Activated CD4-positive, alpha-beta T cell treated with anti-CD3 and anti-CD28 coated beads, Interleukin-2, amount 50 U/mL, for 48 hours (primary cell): ENCODE measurements around the gene SLC39A12.

ENCODE experiments used
- DNase-seq, 2 experiments: peaks; one replicate each; pipeline ENCODE4 v3.0.0-alpha.2; 2020

SLC39A12 gene

DNA sequence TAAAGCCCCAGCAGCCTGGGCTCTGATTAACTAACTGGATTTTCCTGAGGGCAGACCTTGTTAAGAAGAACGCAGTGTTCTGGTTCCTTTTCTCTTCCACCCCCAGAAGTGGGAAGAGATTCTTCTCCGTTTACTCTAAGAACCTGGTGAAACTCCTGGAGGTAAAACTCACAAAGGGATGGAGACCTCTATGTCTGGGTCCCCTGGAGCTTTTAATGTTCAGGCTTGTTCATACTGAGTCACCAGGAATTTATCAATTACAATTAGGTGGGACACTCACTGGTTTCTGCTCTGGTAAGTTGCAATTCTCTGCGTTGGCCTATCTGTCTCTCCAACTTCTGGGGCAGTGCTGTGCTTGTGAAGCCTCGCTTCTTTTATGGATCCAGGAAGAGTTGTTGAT, 115.2 kb downstream of the SLC39A12 start:
- DNase-seq = no peak

DNA sequence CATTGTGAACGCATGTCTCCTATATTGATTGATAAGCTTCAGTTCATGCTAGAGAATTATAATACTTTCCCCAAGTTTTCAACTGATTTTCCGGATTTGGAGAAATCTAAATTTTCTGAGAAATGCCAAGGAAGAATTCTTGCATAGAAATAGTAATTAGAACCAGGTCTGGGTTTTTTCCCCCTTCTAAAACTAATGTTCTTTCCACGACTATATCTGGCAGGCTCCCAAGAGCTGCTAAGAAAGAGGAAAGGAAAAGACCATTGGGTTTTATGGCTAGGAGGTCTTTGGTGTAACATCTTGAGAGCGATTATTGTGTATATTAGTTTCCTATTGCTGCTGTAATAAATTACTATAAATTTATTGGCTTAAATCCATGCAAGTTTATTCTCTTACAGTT, 116.7 kb downstream of the SLC39A12 start:
- no peak for DNase-seq

DNA sequence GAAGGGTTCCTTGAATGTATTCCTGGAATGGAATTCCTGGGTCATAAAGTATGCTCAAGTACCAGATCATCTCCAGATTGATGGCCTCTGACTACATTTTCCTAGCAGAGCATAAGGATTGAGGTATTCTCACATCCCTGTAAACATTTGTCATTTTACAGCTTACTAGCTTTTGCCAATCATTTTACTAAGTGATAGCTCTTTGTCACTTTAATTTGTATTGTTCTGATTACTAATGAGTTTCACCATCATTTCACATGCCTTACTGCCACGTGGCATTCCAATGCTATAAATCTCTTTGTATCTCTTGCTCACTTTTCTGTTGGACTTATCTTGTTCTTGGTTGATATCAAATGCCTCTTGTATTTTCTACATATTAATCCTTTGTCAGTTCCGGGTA, 119.9 kb downstream of the SLC39A12 start:
- no peak for DNase-seq

DNA sequence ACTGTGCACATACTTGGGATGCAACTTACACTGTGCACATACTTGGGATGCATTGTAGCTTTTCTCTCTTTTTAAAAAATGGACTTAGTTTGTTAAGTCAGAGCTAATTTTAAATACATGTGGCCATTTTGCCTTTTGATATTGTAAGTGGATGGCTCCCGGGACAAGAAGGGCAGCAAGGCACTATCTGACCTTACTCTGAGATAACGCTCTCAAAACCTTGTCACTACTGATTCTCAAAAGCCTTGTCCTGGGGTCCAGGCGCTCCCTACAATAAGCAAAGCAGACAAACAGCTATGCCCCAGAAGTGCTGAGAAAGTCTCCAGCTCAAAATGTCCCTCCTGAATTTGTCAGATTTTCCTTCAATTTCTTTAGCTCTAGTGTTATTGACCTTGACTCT, 121.6 kb downstream of the SLC39A12 start:
- no peak for DNase-seq

DNA sequence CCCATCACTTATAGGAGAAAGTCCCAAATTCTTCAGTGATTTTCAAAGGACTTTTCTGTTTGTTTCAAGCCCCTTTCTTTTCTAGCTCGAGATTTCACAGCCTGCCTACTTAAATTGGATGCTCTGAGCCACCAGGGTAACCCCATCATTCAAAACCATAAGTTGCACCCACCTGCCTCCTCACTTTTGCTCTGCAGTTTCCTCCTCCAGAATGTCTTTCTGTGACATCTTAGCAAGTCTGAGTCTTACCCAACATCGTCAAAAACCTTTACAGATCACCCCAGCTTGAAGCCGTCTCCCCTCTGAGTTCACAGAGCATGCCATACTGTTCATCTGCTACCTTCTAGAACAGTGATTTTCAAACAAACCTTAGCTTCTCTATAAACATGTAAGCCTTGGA, 124.2 kb downstream of the SLC39A12 start:
- DNase-seq = no peak

DNA sequence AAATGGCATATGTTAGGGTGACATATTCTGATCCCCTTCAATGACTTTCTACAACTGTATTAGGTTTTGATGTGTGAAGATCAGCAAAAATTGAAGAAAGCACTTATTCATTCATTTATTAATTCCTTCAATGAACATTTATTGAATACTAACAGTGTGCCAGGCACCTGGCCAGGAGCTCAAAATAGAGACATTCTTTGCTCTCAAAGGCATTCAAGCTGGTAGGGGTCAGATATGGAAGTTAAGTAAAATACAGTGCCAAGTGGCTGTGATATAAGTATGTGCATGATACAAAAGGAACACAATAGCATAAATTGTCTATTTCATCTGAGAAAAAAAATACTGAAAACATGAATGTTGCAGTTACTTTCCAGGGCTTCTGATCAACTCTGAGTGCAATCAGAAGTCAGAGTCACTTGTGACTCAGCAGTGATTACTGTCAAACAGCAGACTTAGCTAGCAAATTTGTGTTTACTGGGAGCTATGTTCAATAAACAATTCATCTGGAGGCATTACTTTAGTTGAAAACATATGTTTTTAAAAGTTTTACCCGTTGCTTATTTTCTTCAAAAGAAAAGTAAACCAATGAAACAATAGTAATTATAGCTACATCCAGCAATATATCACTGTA, 128.1 kb downstream of the SLC39A12 start:
- DNase-seq = no peak

DNA sequence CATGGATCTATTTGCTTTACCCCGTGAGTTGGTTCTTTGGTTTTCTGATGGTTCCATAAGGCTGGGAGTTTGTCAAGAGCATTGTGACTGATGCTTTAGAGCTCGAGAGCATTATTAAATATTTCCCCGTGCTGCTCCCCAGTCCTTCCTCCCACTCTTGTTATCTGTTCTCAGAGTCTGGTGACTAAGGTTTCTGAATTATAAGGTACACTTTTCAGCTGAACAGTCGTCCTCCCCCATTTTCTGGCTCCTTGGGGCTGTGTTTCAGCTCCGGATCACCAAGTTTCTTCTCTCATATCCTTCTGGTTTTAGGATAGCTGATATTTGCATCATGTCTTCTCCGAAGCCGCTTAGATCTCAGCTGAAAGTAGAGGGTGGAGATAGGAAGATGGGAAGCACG, 130.7 kb downstream of the SLC39A12 start:
- no peak for DNase-seq

DNA sequence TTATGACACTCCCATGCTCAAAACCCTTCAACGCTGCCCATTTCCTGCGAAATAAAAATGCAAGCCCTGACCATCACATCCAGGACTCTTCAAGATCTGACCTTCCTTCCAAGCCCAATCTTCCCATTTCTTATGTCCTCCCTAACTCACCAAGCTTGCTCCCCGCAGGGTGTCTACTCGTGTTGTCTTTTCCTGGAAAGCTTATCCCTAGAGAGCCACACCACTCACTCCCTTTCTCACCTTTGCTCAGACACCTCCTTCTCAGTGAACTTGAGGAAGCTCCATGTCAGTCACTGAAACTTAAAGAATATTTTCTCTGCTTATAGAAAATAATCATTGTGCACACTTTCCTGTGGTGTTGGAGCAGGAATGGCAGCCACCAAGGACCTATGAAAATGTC, 134.1 kb downstream of the SLC39A12 start:
- DNase-seq = no peak

DNA sequence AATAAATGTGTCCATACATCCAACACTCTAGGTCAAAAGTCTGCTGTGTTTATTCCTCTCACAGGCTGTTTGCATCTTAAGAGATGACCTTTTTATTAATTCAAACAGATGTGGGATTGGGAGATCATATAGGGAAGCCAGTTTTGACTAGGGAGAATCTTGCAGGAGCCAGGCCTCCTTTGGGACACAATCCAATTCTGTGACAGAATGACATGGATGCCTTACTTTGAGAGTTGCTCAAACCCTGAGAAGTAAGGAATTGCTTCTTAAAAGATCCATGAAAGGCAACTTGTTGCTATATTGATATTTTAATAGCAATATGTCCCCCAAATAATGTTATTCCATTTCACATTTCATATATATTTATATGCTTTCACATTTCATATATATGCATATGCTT, 135.0 kb downstream of the SLC39A12 start:
- DNase-seq = no peak

DNA sequence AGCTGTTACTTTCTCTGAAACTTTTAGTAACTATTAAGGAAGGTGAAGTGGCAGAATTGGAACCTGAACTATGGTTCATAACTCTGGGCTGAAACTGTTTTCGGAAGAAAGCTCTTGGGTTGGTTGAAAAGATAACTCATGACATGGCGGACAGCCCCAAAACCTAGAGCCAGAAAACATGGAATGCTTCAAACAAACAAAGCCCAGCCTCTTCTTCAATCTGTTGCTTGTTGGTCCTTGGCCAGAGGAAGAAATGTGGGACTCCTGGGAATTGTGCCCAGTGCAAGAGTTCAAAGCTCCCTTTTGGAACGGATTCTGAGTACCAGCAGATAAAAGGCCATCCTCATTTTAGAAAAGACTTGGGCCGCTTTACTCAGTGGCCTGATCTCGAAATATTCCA, 135.6 kb downstream of the SLC39A12 start:
- DNase-seq = no peak
